ENCODE results near the gene MS4A2. TPM values are rescaled to one million over a fixed set of nuclear protein-coding genes. Genes with fewer than 3 reads are reported as not detected.

The MS4A2 gene
- total RNA-seq, 2 donors from 2014 or later = 0.26 to 0.33 TPM

- TF ChIP-seq CTCF (IDR thresholded peaks at IDR 0.05) (no peak), POLR2A (IDR thresholded peaks at IDR 0.05) (no peak)
- intact Hi-C loops (cut with DNase I) = no loop called here
- no peak overlapping the region for H3K4me3 ChIP-seq
- H3K4me1 ChIP-seq = no peaks in the 10 kb centered on the region
- 74 to 82% methylated on average over 15 of the region's 15 CpGs for WGBS, 2 donors
- H3K27me3 ChIP-seq = no peaks in the 10 kb centered on the region
- peaks cover 0 to 7% (median 0%) of the 10 kb centered on the region in 3 donors for H3K9me3 ChIP-seq
- ATAC-seq (no peak), DNase-seq (no peak)
- H3K27ac ChIP-seq = no peak overlapping the region
- H3K36me3 ChIP-seq (replicated peaks in 1 of 2; ENCODE audit: insufficient read depth in 1 of 2, low read depth in 2 of 2) = no peaks in the 10 kb centered on the region
Measured at GRCh38 chr11:60077216-60077817, 11.1 kb upstream of the MS4A2 start.

GRCh38 chr11:60077981-60078380 lies 10.5 kb upstream of the MS4A2 start:
- H3K27me3 ChIP-seq = no peaks in the 10 kb centered on the region
- H3K9me3 ChIP-seq = peaks cover 0 to 7% (median 0%) of the 10 kb centered on the region in 3 donors
- intact Hi-C loops (cut with DNase I) = no loop called here
- ATAC-seq (no peak), DNase-seq (no peak)
- no peak overlapping the region for H3K4me3 ChIP-seq
- H3K27ac ChIP-seq = no peak overlapping the region
- H3K36me3 ChIP-seq (replicated peaks in 1 of 2; ENCODE audit: insufficient read depth in 1 of 2, low read depth in 2 of 2) = no peaks in the 10 kb centered on the region
- TF ChIP-seq POLR2A (IDR thresholded peaks at IDR 0.05) = no peak
- no peak for TF ChIP-seq CTCF (IDR thresholded peaks at IDR 0.05)
- 89 to 95% methylated on average over 1 of the region's 1 CpG for WGBS, 2 donors
- H3K4me1 ChIP-seq = no peaks in the 10 kb centered on the region

GRCh38 chr11:60078745-60079144 lies 9.7 kb upstream of the MS4A2 start:
- no peak for DNase-seq
- TF ChIP-seq CTCF (IDR thresholded peaks at IDR 0.05) = no peak
- TF ChIP-seq POLR2A (IDR thresholded peaks at IDR 0.05) = no peak
- 58 to 70% methylated on average over 4 of the region's 4 CpGs for WGBS, 2 donors
- Histone ChIP-seq H3K9me3 (peaks cover 0 to 7% (median 0%) of the 10 kb centered on the region in 3 donors), H3K27ac (no peak overlapping the region), H3K4me1 (no peaks in the 10 kb centered on the region), H3K4me3 (no peak overlapping the region), H3K36me3 (replicated peaks in 1 of 2; ENCODE audit: insufficient read depth in 1 of 2, low read depth in 2 of 2) (no peaks in the 10 kb centered on the region), H3K27me3 (no peaks in the 10 kb centered on the region)
- ATAC-seq = no peak
- intact Hi-C loops (cut with DNase I) = no loop called here

- Histone ChIP-seq H3K4me1 (no peaks in the 10 kb centered on the region), H3K36me3 (replicated peaks in 1 of 2; ENCODE audit: insufficient read depth in 1 of 2, low read depth in 2 of 2) (no peaks in the 10 kb centered on the region), H3K27me3 (no peaks in the 10 kb centered on the region), H3K27ac (no peak overlapping the region), H3K9me3 (peaks cover 0 to 7% (median 0%) of the 10 kb centered on the region in 3 donors), H3K4me3 (no peak overlapping the region)
- intact Hi-C loops (cut with DNase I) = no loop called here
- no peak for TF ChIP-seq CTCF (IDR thresholded peaks at IDR 0.05)
- WGBS, 2 donors = 67 to 86% methylated on average over 3 of the region's 3 CpGs
- no peak for DNase-seq
- no peak for ATAC-seq
Measured at GRCh38 chr11:60080535-60080934, 7.9 kb upstream of the MS4A2 start.

GRCh38 chr11:60084631-60085273 lies 3.7 kb upstream of the MS4A2 start:
- DNase-seq (no peak), ATAC-seq (no peak)
- H3K4me3 ChIP-seq = no peak overlapping the region
- no peak overlapping the region for H3K27ac ChIP-seq
- 39 to 50% methylated on average over 3 of the region's 3 CpGs for WGBS, 2 donors
- no peaks in the 10 kb centered on the region for H3K9me3 ChIP-seq
- peaks cover 15% of the 10 kb centered on the region for H3K4me1 ChIP-seq
- TF ChIP-seq CTCF (IDR thresholded peaks at IDR 0.05) = no peak
- no peak for TF ChIP-seq POLR2A (IDR thresholded peaks at IDR 0.05)
- H3K27me3 ChIP-seq = no peaks in the 10 kb centered on the region
- intact Hi-C loops (cut with DNase I) = no loop called here
- no peaks in the 10 kb centered on the region for H3K36me3 ChIP-seq (replicated peaks in 1 of 2; ENCODE audit: insufficient read depth in 1 of 2, low read depth in 2 of 2)

Data from body of pancreas (tissue), 4 donors.